ENCODE results near the gene BSND.
A peak's percentile ranks its signal among the peaks of the same experiment; 100 is the strongest.

Gene BSND

DNA sequence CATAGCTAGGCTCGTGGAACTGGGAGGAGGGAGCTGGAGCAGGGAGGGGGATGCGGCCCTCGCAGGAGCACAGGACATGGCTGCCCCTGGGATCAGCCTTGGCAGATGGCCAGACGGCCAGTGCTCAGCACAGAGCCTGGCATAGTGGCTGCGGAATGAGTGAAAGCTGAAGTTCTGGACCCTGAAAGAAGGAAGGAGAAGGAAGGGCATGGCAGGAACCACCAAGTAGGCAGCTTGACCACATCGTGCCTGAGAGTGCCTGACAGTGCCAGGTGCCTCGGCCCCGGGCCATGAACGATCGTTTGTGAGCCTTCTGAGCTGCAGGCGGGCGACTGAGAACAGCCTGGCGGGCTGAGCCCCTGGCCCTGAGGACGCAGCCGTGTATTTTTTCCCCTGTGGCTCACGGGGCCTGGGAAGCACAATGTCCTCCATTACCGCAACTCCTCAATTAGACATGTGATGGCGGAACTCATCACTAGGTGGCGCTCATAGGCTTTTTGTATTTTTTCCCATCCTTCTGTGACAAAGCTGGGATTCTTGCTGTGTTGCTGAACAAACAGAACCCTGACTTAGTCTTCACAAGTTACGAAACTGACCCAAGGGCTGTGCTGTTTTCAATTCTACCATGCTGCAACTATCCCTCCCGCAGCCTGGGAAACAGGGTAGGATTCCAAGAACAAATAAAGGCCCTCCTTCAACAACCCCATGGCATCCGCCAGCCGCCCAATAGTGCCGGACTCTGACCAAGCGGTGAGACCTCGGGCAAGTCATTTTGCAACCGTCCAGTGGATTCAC, 48.2 kb upstream of the BSND start:
- no peaks in the 10 kb centered on the region for H3K27me3 ChIP-seq (ENCODE audit: insufficient read depth, low read length)
- H4K20me1 ChIP-seq (ENCODE audit: insufficient read depth, low read length) = no peaks in the 10 kb centered on the region
- H3K36me3 ChIP-seq (ENCODE audit: insufficient read depth, low read length) = no peaks in the 10 kb centered on the region
- no peak overlapping the region for H3K27ac ChIP-seq (ENCODE audit: low read depth, low read length, poor library complexity, severe bottlenecking)
- TF ChIP-seq EZH2 (IDR thresholded peaks at IDR 0.05; ENCODE audit: borderline replicate concordance, low read length) = no peak
- TF ChIP-seq, protein P1, sequence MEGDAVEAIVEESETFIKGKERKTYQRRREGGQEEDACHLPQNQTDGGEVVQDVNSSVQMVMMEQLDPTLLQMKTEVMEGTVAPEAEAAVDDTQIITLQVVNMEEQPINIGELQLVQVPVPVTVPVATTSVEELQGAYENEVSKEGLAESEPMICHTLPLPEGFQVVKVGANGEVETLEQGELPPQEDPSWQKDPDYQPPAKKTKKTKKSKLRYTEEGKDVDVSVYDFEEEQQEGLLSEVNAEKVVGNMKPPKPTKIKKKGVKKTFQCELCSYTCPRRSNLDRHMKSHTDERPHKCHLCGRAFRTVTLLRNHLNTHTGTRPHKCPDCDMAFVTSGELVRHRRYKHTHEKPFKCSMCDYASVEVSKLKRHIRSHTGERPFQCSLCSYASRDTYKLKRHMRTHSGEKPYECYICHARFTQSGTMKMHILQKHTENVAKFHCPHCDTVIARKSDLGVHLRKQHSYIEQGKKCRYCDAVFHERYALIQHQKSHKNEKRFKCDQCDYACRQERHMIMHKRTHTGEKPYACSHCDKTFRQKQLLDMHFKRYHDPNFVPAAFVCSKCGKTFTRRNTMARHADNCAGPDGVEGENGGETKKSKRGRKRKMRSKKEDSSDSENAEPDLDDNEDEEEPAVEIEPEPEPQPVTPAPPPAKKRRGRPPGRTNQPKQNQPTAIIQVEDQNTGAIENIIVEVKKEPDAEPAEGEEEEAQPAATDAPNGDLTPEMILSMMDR (IDR thresholded peaks at IDR 0.05; ENCODE audit: low read length) = peak; percentile 71
- H3K9ac ChIP-seq (ENCODE audit: low read length) = no peak overlapping the region; the same call in 1 of the 2 replicates
- H3K4me3 ChIP-seq (ENCODE audit: low read depth, low read length, poor library complexity, severe bottlenecking) = peak overlapping the region; percentile 25
- H3K9me2 ChIP-seq (ENCODE audit: low read depth, low read length) = no peaks in the 10 kb centered on the region
- no peaks in the 10 kb centered on the region for H3K9me3 ChIP-seq (ENCODE audit: low read length)
- peaks cover 4% of the 10 kb centered on the region for H3K4me1 ChIP-seq (ENCODE audit: insufficient read depth, low read length, severe bottlenecking)
- peak overlapping the region; percentile 36; the same call in 1 of the 2 replicates for H3K4me2 ChIP-seq (ENCODE audit: low read length)
- no peaks in the 10 kb centered on the region for H3F3A ChIP-seq (ENCODE audit: insufficient read depth, low read length)
- no peaks in the 10 kb centered on the region for H3K79me2 ChIP-seq (ENCODE audit: insufficient read depth, low read length)
- no peak overlapping the region for H2AFZ ChIP-seq (ENCODE audit: low read length)

- TF ChIP-seq EZH2 (IDR thresholded peaks at IDR 0.05; ENCODE audit: borderline replicate concordance, low read length) = no peak
- TF ChIP-seq, protein P1 (IDR thresholded peaks at IDR 0.05; ENCODE audit: low read length) = no peak
- peaks cover 4% of the 10 kb centered on the region for H3K4me1 ChIP-seq (ENCODE audit: insufficient read depth, low read length, severe bottlenecking)
These were observed 46.9 kb upstream of the BSND start for GRCh38 chr1:54951810-54952226.

DNA sequence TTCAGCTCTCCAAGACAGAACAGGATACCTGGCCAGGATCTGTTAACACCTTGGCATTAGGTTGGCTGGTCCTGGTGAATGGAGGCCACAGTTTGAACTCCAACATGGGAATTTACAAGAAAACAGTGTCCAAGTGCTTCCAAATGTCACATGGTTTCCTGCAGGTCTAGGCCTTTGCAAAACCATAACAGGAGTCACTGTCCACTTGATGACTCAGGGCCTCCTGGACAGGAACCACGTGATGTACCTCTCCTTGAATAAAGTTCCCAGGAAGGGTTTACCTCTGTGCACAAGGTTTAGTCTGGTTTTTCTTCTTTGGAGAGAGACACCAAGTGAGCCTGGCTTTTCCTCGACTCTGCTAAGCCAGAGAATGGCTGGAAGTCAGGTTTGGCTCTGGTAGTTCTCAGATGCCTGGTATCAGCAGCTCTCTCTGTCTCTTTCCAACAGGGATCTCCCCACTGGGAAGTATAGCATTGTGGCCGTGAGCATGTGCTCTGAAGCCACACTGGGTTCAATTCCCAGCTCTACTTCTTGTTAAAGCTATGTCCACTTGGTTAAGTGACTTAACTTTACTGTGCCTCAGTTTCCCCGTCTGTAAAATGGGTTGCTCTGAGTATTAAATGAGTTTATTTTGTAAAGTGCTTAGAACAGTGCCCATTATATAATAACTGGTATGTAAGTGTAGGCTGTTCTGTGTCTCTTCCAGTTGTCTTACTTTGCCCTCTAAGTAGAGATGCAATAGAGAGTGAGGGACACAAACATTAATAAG, 45.6 kb upstream of the BSND start:
- H3K4me2 ChIP-seq (ENCODE audit: low read length) = no peak overlapping the region
- TF ChIP-seq EZH2 (IDR thresholded peaks at IDR 0.05; ENCODE audit: borderline replicate concordance, low read length) = no peak
- TF ChIP-seq, protein P1 (IDR thresholded peaks at IDR 0.05; ENCODE audit: low read length) = no peak
- no peaks in the 10 kb centered on the region for H3K27me3 ChIP-seq (ENCODE audit: insufficient read depth, low read length)
- H3K79me2 ChIP-seq (ENCODE audit: insufficient read depth, low read length) = no peaks in the 10 kb centered on the region
- 0 out of 2 replicates have a peak, but pooled peaks cover 2% of the 10 kb centered on the region for H3K9me3 ChIP-seq (ENCODE audit: low read length)
- no peaks in the 10 kb centered on the region for H3K9me2 ChIP-seq (ENCODE audit: low read depth, low read length)
- no peaks in the 10 kb centered on the region; the same call in 1 of the 2 replicates for H3K36me3 ChIP-seq (ENCODE audit: insufficient read depth, low read length)
- H3F3A ChIP-seq (ENCODE audit: insufficient read depth, low read length) = no peaks in the 10 kb centered on the region
- H4K20me1 ChIP-seq (ENCODE audit: insufficient read depth, low read length) = no peaks in the 10 kb centered on the region
- H3K4me1 ChIP-seq (ENCODE audit: insufficient read depth, low read length, severe bottlenecking) = peaks cover 4% of the 10 kb centered on the region
- no peak overlapping the region for H3K4me3 ChIP-seq (ENCODE audit: low read depth, low read length, poor library complexity, severe bottlenecking)
- H3K9ac ChIP-seq (ENCODE audit: low read length) = no peak overlapping the region
- H3K27ac ChIP-seq (ENCODE audit: low read depth, low read length, poor library complexity, severe bottlenecking) = no peak overlapping the region
- H2AFZ ChIP-seq (ENCODE audit: low read length) = no peak overlapping the region

More at GRCh38 chr1:54951810-54952226, 46.9 kb upstream of the BSND start:
- no peaks in the 10 kb centered on the region for H3K9me3 ChIP-seq (ENCODE audit: low read length)
- no peak overlapping the region for H3K9ac ChIP-seq (ENCODE audit: low read length)
- H3K4me3 ChIP-seq (ENCODE audit: low read depth, low read length, poor library complexity, severe bottlenecking) = no peak overlapping the region
- no peaks in the 10 kb centered on the region for H3F3A ChIP-seq (ENCODE audit: insufficient read depth, low read length)
- H3K4me2 ChIP-seq (ENCODE audit: low read length) = no peak overlapping the region
- no peaks in the 10 kb centered on the region for H3K79me2 ChIP-seq (ENCODE audit: insufficient read depth, low read length)
- H3K9me2 ChIP-seq (ENCODE audit: low read depth, low read length) = no peaks in the 10 kb centered on the region
- H3K27me3 ChIP-seq (ENCODE audit: insufficient read depth, low read length) = no peaks in the 10 kb centered on the region
- H3K27ac ChIP-seq (ENCODE audit: low read depth, low read length, poor library complexity, severe bottlenecking) = no peak overlapping the region
- H3K36me3 ChIP-seq (ENCODE audit: insufficient read depth, low read length) = no peaks in the 10 kb centered on the region
- no peaks in the 10 kb centered on the region for H4K20me1 ChIP-seq (ENCODE audit: insufficient read depth, low read length)
- no peak overlapping the region for H2AFZ ChIP-seq (ENCODE audit: low read length)
